HepG2 (cell line): ENCODE measurements around the gene EEF1AKMT3. TPM values are rescaled to one million over a fixed set of nuclear protein-coding genes. Genes with fewer than 3 reads are reported as not detected.

Source experiments
- ATAC-seq: fragments of 200-7000 bp; cut with Tn5 transposase; 3 replicates; pipeline ENCODE4 v1.9.1; 2020; ENCODE audit warnings: mild to moderate bottlenecking, moderate library complexity
- BruUV-seq: library from RNA; stranded (reverse); fragments of 400-500 nt; replicated peaks from 2 replicates; lab custom pipeline; 2021; lab: Mats Ljungman, UMichigan
- CTCF ChIA-PET: fragments of 300-600 bp; formaldehyde crosslinking; extraction: SDS; loops from one replicate; lab custom pipeline; 2021; ENCODE audit warnings: low total read pairs, inconsistent platforms, low intra/inter-chr PET ratio; lab: Yijun Ruan, JAX
- POLR2A ChIA-PET: fragments of 350-600 bp; sonication (Branson Sonifier 250); formaldehyde crosslinking; loops from one replicate; lab custom pipeline; 2020; ENCODE audit warnings: antibody characterized with exemption, inconsistent platforms; lab: Yijun Ruan, JAX
- DNase-seq: peaks from one replicate; pipeline ENCODE4 v3.0.0-alpha.2; 2015; ENCODE audit warnings: low spot score
- FAIRE-seq: peaks from 3 replicates; lab custom pipeline; 2011; peaks lifted over from hg19 to GRCh38; lab: Jason Lieb, UNC
- H2AFZ ChIP-seq: one replicate; pipeline ENCODE4 v1.6.1; 2011; ENCODE audit warnings: low read length, inconsistent platforms
- H3K27ac ChIP-seq: fragments of 300-600 bp; 3 replicates; pipeline ENCODE4 v1.8.0; 2011; ENCODE audit warnings: mixed run types, mild to moderate bottlenecking, mixed read lengths, low read length, inconsistent platforms; ENCODE audit not compliant: insufficient read depth; ENCODE audit errors: extremely low read length
- H3K27me3 ChIP-seq, 2 experiments: fragments of 200-600 bp in 1 of 2; 2 replicates in 1 of 2; 3 replicates in 1 of 2; pipeline versions ENCODE4 v1.6.0 to v1.8.0; 2011; ENCODE audit warnings: low read length in 2 of 2, mild to moderate bottlenecking in 2 of 2, moderate library complexity in 2 of 2, inconsistent platforms in 1 of 2; ENCODE audit not compliant: insufficient read depth in 2 of 2, control insufficient read depth in 1 of 2
- H3K36me3 ChIP-seq, 2 experiments: fragments of 200-600 bp in 1 of 2; replicated peaks in 1 of 2; 2 replicates in 1 of 2; 3 replicates in 1 of 2; pipeline versions ENCODE4 v1.5.1 to v1.8.0; 2011; ENCODE audit warnings: low read length in 2 of 2, inconsistent platforms in 1 of 2; ENCODE audit not compliant: insufficient read depth in 2 of 2, control insufficient read depth in 1 of 2
- H3K4me1 ChIP-seq: 2 replicates; pipeline ENCODE4 v1.5.1; 2012; ENCODE audit warnings: low read length, inconsistent platforms; ENCODE audit not compliant: insufficient read depth
- H3K4me2 ChIP-seq: 2 replicates; pipeline ENCODE4 v1.6.0; 2011; ENCODE audit warnings: low read depth, low read length, inconsistent platforms
- H3K4me3 ChIP-seq, 3 experiments: fragments of 200-600 bp in 1 of 3; sonication (generic), shearing (Covaris generic) in 1 of 3; replicated peaks in 1 of 3; 2 replicates each; pipeline ENCODE4 v1.5.1; 2011 to 2016; ENCODE audit warnings: low read length in 3 of 3, inconsistent platforms in 2 of 3, low read depth in 2 of 3, mild to moderate bottlenecking in 2 of 3, control low read depth in 1 of 3, mixed read lengths in 1 of 3; ENCODE audit not compliant: insufficient read depth in 1 of 3
- H3K79me2 ChIP-seq: one replicate; pipeline ENCODE4 v1.6.1; 2011; ENCODE audit warnings: low read length, inconsistent platforms; ENCODE audit not compliant: insufficient read depth
- H3K9ac ChIP-seq: 2 replicates; pipeline ENCODE4 v1.6.0; 2011; ENCODE audit warnings: mild to moderate bottlenecking, low read depth, low read length, inconsistent platforms; ENCODE audit not compliant: insufficient read depth
- H3K9me3 ChIP-seq: 2 replicates; pipeline ENCODE4 v1.5.1; 2012; ENCODE audit warnings: mild to moderate bottlenecking, low read length
- H4K20me1 ChIP-seq: 2 replicates; pipeline ENCODE4 v1.6.0; 2011; ENCODE audit warnings: inconsistent platforms, mild to moderate bottlenecking, low read length, moderate library complexity; ENCODE audit not compliant: insufficient read depth
- CBX1 ChIP-seq: IDR thresholded peaks from one replicate; pipeline ENCODE4 v1.6.1; 2016; ENCODE audit warnings: antibody characterized with exemption, low read depth
- GATAD2A ChIP-seq: IDR thresholded peaks from 2 replicates; pipeline ENCODE4 v1.6.1; 2016
- GTF3A ChIP-seq: sonication (generic); formaldehyde crosslinking; conservative IDR thresholded peaks from 2 replicates; pipeline ENCODE4 v1.4.0; 2020; ENCODE audit warnings: mild to moderate bottlenecking, missing genetic modification reagents
- HNF4A ChIP-seq: sonication (generic); formaldehyde crosslinking; IDR thresholded peaks from 2 replicates; pipeline ENCODE4 v1.4.0; 2020; ENCODE audit warnings: missing genetic modification reagents
- MAFF ChIP-seq: IDR thresholded peaks from 2 replicates; pipeline ENCODE4 v1.6.1; 2011; ENCODE audit warnings: low read depth, low read length, improper control_type of control experiment
- MAFK ChIP-seq, 2 experiments: IDR thresholded peaks in 1 of 2; conservative IDR thresholded peaks in 1 of 2; 2 replicates each; pipeline ENCODE4 v1.6.1; 2011; ENCODE audit warnings: improper control_type of control experiment in 2 of 2, low read length in 2 of 2
- MZF1 ChIP-seq: sonication (generic); formaldehyde crosslinking; IDR thresholded peaks from 2 replicates; pipeline ENCODE4 v1.8.1; 2023; ENCODE audit warnings: mild to moderate bottlenecking, missing genetic modification reagents, borderline replicate concordance
- PLRG1 ChIP-seq: fragments of 450-650 bp; conservative IDR thresholded peaks from 2 replicates; pipeline ENCODE4 v1.6.1; 2016
- SRSF4 ChIP-seq: fragments of 200-400 bp; formaldehyde crosslinking; IDR thresholded peaks from one replicate; pipeline ENCODE4 v1.6.1; 2018; ENCODE audit warnings: mild to moderate bottlenecking, low read depth, low read length, moderate library complexity; ENCODE audit not compliant: poor library complexity, severe bottlenecking
- ZNF282 ChIP-seq: fragments of 450-650 bp; IDR thresholded peaks from 2 replicates; pipeline ENCODE4 v1.6.1; 2018; ENCODE audit not compliant: partially characterized antibody
- ZNF543 ChIP-seq: sonication (generic); formaldehyde crosslinking; IDR thresholded peaks from 2 replicates; pipeline ENCODE4 v1.4.0; 2020; ENCODE audit warnings: mild to moderate bottlenecking, missing genetic modification reagents
- ZNF780A ChIP-seq: sonication (generic); formaldehyde crosslinking; IDR thresholded peaks from 2 replicates; pipeline ENCODE4 v1.8.0; 2022; ENCODE audit warnings: mild to moderate bottlenecking, missing genetic modification reagents, moderate library complexity
- ZSCAN30 ChIP-seq: sonication (generic); formaldehyde crosslinking; IDR thresholded peaks from 2 replicates; pipeline ENCODE4 v1.5.0; 2020; ENCODE audit warnings: mild to moderate bottlenecking, missing genetic modification reagents
- WGBS: methylation state at CpG from one replicate; pipeline ENCODE4 v1.1.6; 2017; ENCODE audit warnings: low lambda C conversion rate; 5-methylcytosine and 5-hydroxymethylcytosine counted together
- in situ Hi-C: cut with HindIII; loops from 2 replicates; pipeline ENCODE4 v1.10.0; 2017; ENCODE audit warnings: low pct_unique_long_range_greater_than_20kb; ENCODE audit not compliant: extremely low pct_ligation_motif_present
- intact Hi-C: fragments of 100-400 bp; cut with micrococcal nuclease; formaldehyde crosslinking; loops from one replicate; pipeline ENCODE4 v1.10.0; 2022; ENCODE audit not compliant: unreplicated experiment
- polyA plus RNA-seq, 8 experiments: library from polyadenylated mRNA; depleted of rRNA in 3 of 8; stranded (reverse) in 7 of 8; unstranded in 1 of 8; fragments of >200 nt; fragmentation: Illumina TruSeq in 4 of 8; extraction: Trizol in 4 of 8; gene quantifications; 2 replicates each; pipeline versions ENCODE4 v1.2.1 to v1.2.3, GENCODE V29; 2011 to 2016; ENCODE audit warnings: low read depth in 4 of 8, missing spikeins in 1 of 8, mixed read lengths in 1 of 8; ENCODE audit not compliant: insufficient read depth in 1 of 8
- total RNA-seq, 5 experiments: library from RNA; depleted of rRNA; stranded (reverse); fragments of >200 nt; fragmentation: Illumina TruSeq; extraction: Trizol; gene quantifications; 2 replicates each; pipeline ENCODE4 v1.2.3, GENCODE V29; 2016; ENCODE audit warnings: low read depth in 1 of 5
- TF ChIP-seq, protein P1 (sequence below): sonication (generic); formaldehyde crosslinking; IDR thresholded peaks from 2 replicates; pipeline ENCODE4 v1.5.0; 2020; ENCODE audit warnings: missing genetic modification reagents

Gene EEF1AKMT3
- total and polyA plus RNA-seq, 2 of the 13 experiments (the other 11 are each of a cell fraction or from before 2014, with no cell fraction given) = 4.7 to 11.4 TPM

DNA sequence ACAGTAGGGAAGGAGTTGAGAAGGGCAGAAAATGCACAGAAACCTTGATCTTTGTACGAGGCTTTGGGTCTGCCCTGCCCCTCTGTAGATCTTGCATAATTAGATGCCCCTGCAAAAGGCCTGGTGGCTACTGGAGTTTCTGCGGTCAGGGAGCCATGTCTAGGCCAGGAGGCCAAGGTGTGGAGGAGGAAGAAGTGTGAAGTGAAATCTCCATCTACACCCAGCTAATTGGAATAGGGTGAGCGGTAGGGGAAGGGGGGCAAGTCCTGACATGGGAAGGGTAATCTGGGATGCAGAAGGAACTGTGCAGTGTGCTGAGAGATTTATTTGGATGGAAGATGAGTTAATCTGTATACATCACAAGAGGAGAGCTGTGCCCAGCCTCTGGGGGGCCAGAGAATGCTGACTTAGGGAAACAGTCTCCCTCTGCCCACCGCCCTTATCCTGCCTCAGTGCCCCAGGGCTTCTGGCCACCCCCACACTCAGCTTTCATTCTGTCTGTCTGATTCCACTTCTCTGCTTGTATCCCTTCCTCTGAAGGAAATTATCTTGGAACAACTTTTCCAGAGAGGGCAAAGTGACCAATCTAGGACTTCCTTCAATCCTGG lies 10.9 kb upstream of the EEF1AKMT3 start:
- BruUV-seq = no TSS peak
- Histone ChIP-seq H3K9me3 (no peaks in the 10 kb centered on the region), H3K27ac (no peak overlapping the region), H4K20me1 (no peaks in the 10 kb centered on the region), H3K36me3 (no peaks in the 10 kb centered on the region; a peak in 1 of 5 replicates), H3K4me2 (no peak overlapping the region), H3K27me3 (peaks cover 0 to 6% of the 10 kb centered on the region in 2 experiments; a peak in 1 of 5 replicates), H2AFZ (no peak overlapping the region), H3K4me1 (peaks cover 37% of the 10 kb centered on the region), H3K4me3 (no peak overlapping the region), H3K79me2 (no peaks in the 10 kb centered on the region), H3K9ac (no peak overlapping the region)
- ChIA-PET CTCF (no interaction called here), POLR2A (interaction anchor here (0.9 to 3.5 kb wide), 2 partner anchors 9 to 11 kb away, joined by 3 to 11 read pairs; partner anchors contain the start of genes CDK4, EEF1AKMT3 and METTL1)
- TF ChIP-seq CBX1 = no peak
- no peak for TF ChIP-seq MZF1
- TF ChIP-seq ZNF780A (CRISPR knock-in tag) = no peak
- no peak for TF ChIP-seq ZNF543 (CRISPR knock-in tag)
- TF ChIP-seq PLRG1 = no peak
- no peak for TF ChIP-seq ZNF282
- TF ChIP-seq MAFF = peak; percentile 48
- TF ChIP-seq SRSF4 = no peak
- no peak for TF ChIP-seq ZSCAN30 (CRISPR knock-in tag)
- TF ChIP-seq GTF3A (CRISPR knock-in tag) = no peak
- TF ChIP-seq HNF4A (CRISPR knock-in tag) = peak; percentile 56
- TF ChIP-seq GATAD2A = no peak
- peak; percentile 72 to 75 for TF ChIP-seq MAFK (conservative IDR thresholded peaks at IDR 0.05 in 1 of 2, IDR thresholded peaks at IDR 0.05 in 1 of 2; ENCODE audit: low read length in 2 of 2)
- TF ChIP-seq, protein P1, sequence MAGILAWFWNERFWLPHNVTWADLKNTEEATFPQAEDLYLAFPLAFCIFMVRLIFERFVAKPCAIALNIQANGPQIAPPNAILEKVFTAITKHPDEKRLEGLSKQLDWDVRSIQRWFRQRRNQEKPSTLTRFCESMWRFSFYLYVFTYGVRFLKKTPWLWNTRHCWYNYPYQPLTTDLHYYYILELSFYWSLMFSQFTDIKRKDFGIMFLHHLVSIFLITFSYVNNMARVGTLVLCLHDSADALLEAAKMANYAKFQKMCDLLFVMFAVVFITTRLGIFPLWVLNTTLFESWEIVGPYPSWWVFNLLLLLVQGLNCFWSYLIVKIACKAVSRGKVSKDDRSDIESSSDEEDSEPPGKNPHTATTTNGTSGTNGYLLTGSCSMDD = no peak
- intact Hi-C loops = no loop called here
- ATAC-seq (no peak), DNase-seq (no peak), FAIRE-seq (no peak)
- in situ Hi-C loops = no loop called here
- 51% methylated on average over 4 of the region's 4 CpGs for WGBS
